Neuron (in vitro differentiated cells): ENCODE results near the gene TUT7.

Experiments
- H2AFZ ChIP-seq: one replicate; pipeline ENCODE4 v1.6.1; 2013; ENCODE audit warnings: low read depth, mild to moderate bottlenecking, inconsistent platforms, low read length, moderate library complexity
- H3K27me3 ChIP-seq: one replicate; pipeline ENCODE4 v1.6.1; 2013; ENCODE audit warnings: low read length; ENCODE audit not compliant: insufficient read depth
- H3K36me3 ChIP-seq: one replicate; pipeline ENCODE4 v1.6.1; 2013; ENCODE audit warnings: low read length; ENCODE audit not compliant: insufficient read depth
- H3K4me1 ChIP-seq: one replicate; pipeline ENCODE4 v1.6.1; 2013; ENCODE audit warnings: low read length; ENCODE audit not compliant: insufficient read depth
- H3K4me3 ChIP-seq: 2 replicates; pipeline ENCODE4 v1.5.1; 2013; ENCODE audit warnings: mild to moderate bottlenecking, low read length, moderate library complexity
- H3K9me3 ChIP-seq: one replicate; pipeline ENCODE4 v1.6.1; 2013; ENCODE audit warnings: low read length

The TUT7 gene

DNA sequence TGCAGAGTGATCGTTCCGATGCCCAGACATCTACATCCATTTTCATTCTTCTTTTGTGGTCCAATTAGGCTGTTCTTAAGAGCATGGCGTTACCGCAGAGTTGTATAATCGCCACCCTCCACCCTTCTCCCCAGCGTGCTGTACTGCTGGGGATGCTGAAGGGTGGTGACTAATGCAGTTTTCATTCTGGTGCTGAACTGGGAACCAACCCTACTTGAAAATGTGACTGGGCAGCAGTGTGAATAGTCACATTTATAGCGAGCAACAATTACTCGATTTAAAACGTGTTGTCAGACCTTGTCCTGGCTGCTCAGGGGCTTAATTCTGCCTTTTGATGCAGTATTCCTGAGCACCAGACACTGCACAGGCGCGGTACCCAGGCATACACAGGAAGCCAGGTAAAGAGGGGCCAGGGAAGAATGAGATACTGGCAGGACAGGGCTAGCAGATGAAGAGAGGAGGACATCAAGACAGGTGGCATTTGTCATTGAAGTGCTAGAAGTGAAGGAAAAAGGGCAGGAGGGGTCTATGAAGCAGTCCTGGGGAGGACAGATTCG, 71.2 kb downstream of the TUT7 start:
- peaks cover 32% of the 10 kb centered on the region for H3K4me1 ChIP-seq
- H3K27me3 ChIP-seq = no peaks in the 10 kb centered on the region
- peak overlapping the region; percentile 6 for H2AFZ ChIP-seq
- no peaks in the 10 kb centered on the region for H3K9me3 ChIP-seq
- peaks cover 2% of the 10 kb centered on the region for H3K36me3 ChIP-seq
- peak overlapping the region; percentile 61 for H3K4me3 ChIP-seq

- peaks cover 25% of the 10 kb centered on the region for H3K4me1 ChIP-seq
- H3K27me3 ChIP-seq = no peaks in the 10 kb centered on the region
- H2AFZ ChIP-seq = peak within 1 kb of the TSS; percentile 6
- no peaks in the 10 kb centered on the region for H3K9me3 ChIP-seq
- H3K4me3 ChIP-seq = peak within 1 kb of the TSS; percentile 61
- H3K36me3 ChIP-seq = peaks cover 2% of the 10 kb centered on the region
Measured at GRCh38 chr9:86282077-86282978, 71.9 kb downstream of the TUT7 start, which contains the start of gene ISCA1. Gene ISCA1 (minus strand): TSS chr9:86282538. CDS start chr9:86282458, 80 bp downstream.

- Histone ChIP-seq H3K4me1 (peaks cover 18% of the 10 kb centered on the region), H3K36me3 (peaks cover 2% of the 10 kb centered on the region), H3K9me3 (no peaks in the 10 kb centered on the region), H3K27me3 (no peaks in the 10 kb centered on the region), H2AFZ (peak overlapping the region; percentile 6), H3K4me3 (peak overlapping the region; percentile 61)
Measured at GRCh38 chr9:86281593-86282076, 72.6 kb downstream of the TUT7 start.

GRCh38 chr9:86280580-86280979, 73.6 kb downstream of the TUT7 start:
- peaks cover 14% of the 10 kb centered on the region for H3K4me1 ChIP-seq
- H2AFZ ChIP-seq = no peak overlapping the region
- H3K4me3 ChIP-seq = peak overlapping the region; percentile 61
- H3K36me3 ChIP-seq = peaks cover 2% of the 10 kb centered on the region
- H3K9me3 ChIP-seq = no peaks in the 10 kb centered on the region
- no peaks in the 10 kb centered on the region for H3K27me3 ChIP-seq

DNA sequence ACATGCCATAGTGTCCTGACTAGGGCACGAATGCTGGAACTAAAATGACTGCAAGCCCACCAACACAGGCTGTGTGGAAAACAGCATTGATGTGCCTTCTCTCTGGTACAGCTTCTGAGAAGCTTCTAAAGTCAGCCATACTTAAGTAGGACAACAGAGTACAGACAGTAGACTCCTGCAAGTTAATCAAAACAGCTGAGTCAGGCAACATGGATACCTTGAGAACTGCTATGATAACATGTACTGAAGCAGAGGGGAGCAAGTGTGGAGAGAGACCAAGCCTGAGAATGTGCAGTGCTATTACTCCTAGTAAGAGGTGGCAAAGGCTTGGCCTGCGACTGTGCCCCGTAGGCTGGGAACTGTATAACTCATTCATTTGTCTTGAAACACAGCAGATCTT, 74.4 kb downstream of the TUT7 start:
- Histone ChIP-seq H3K4me3 (no peak overlapping the region), H3K4me1 (peaks cover 14% of the 10 kb centered on the region), H2AFZ (no peak overlapping the region), H3K36me3 (peaks cover 2% of the 10 kb centered on the region), H3K27me3 (no peaks in the 10 kb centered on the region), H3K9me3 (no peaks in the 10 kb centered on the region)

DNA sequence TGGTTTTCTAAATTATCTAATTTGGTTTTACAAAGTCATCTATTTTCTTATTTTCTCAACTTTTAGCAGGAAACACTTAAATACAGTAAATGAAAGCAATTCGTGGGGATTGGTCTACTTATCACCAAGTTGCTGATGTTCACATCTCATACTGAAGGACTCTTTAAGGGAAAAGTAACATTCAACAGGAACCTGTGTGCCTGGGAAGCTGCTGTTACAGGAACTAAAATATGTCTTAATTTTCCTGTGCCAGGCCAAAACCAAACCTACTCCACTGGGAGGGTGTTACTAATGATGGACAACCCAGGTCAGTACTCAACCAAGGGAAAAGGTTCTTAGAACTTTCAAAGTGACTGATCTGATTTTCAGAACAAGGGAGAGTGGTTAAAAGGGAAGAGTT, 77.1 kb downstream of the TUT7 start:
- Histone ChIP-seq H3K27me3 (no peaks in the 10 kb centered on the region), H2AFZ (no peak overlapping the region), H3K4me3 (no peak overlapping the region), H3K4me1 (peaks cover 8% of the 10 kb centered on the region), H3K9me3 (no peaks in the 10 kb centered on the region), H3K36me3 (peaks cover 16% of the 10 kb centered on the region)

GRCh38 chr9:86275962-86276361, 78.2 kb downstream of the TUT7 start:
- no peaks in the 10 kb centered on the region for H3K27me3 ChIP-seq
- H3K4me1 ChIP-seq = peaks cover 5% of the 10 kb centered on the region
- peaks cover 2% of the 10 kb centered on the region for H3K9me3 ChIP-seq
- peaks cover 26% of the 10 kb centered on the region for H3K36me3 ChIP-seq
- no peak overlapping the region for H2AFZ ChIP-seq
- H3K4me3 ChIP-seq = no peak overlapping the region

DNA sequence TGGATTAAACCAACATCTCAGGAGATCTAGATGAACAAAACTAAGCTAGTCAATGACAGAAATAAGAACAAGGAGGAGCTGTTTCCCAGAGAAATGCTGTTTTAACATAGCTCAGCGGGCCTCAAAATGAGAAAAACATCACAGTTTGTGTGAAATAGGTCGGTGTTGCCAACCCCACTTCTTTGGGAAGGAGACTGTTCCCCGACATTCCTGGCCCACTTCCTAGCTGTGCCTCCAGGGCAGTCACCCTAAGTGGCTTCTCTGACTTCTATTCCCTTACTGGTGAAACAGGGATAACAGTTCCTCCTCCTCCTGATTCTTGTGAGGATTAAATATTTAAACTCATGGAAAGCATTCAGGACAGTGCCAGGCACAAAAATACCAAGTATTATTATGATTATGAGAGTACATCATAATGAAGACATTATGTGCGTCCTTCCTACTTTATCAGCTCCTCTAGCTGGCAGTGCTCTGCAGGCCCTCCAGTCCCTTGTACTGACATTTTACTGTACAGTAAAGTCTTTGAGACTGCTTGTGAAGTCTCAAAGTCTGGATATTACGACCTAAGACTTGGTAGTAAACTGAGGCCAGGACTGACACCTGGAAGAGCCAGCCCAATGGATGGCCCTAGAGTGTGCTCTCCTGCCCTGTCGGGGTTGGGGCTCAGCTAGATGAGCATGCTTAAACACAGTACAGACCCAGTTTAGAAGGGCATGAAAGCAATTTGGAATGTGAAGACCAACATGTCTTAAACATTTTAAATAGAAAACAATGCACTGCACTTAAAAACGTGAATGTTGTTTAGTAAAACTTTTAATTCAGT, 79.2 kb downstream of the TUT7 start:
- Histone ChIP-seq H3K4me1 (no peaks in the 10 kb centered on the region), H3K4me3 (no peak overlapping the region), H3K9me3 (peaks cover 2% of the 10 kb centered on the region), H3K36me3 (peaks cover 26% of the 10 kb centered on the region), H2AFZ (no peak overlapping the region), H3K27me3 (no peaks in the 10 kb centered on the region)

DNA sequence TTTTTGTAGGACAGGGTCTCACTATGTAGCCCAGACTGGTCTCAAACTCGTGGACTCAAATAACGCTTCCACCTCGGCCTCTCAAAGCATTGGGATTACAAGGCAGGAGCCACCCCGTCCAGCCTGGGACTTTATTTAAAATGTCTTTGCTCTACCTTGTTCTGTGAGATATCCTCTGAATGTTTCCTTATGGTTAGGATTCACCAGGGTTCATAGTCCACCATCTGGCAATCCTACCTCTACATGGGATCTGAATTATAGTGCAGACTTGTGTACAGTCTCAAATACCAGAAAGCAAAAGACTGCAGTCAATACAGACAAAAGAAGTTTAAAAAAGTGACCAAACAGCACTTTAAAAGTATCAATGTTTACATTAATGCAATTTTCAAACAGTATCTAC, 82.0 kb downstream of the TUT7 start:
- no peak overlapping the region for H2AFZ ChIP-seq
- no peaks in the 10 kb centered on the region for H3K27me3 ChIP-seq
- H3K36me3 ChIP-seq = peaks cover 28% of the 10 kb centered on the region
- H3K4me1 ChIP-seq = no peaks in the 10 kb centered on the region
- H3K9me3 ChIP-seq = peaks cover 2% of the 10 kb centered on the region
- H3K4me3 ChIP-seq = no peak overlapping the region

DNA sequence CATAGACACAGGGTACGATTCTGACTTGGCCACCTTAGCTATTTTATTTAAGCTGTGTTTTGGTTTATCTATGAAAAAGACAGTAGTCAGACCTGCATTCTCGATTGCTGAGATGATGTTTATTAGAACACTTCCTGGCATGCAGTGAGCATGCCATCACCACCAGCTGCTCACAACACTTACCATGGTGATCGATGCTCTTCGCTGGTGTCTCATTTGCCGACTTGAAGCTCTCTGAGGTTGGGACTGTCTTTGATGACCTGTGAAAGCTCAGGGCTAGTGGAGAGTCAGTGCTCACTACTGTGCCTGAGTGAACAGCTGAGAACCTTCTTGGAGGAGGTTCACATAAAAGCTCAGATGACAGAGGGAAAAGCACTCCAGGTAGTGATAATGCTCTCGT, 90.3 kb downstream of the TUT7 start:
- Histone ChIP-seq H3K36me3 (peaks cover 11% of the 10 kb centered on the region), H3K9me3 (no peaks in the 10 kb centered on the region), H3K27me3 (no peaks in the 10 kb centered on the region), H3K4me3 (no peak overlapping the region), H2AFZ (no peak overlapping the region), H3K4me1 (peaks cover 23% of the 10 kb centered on the region)

DNA sequence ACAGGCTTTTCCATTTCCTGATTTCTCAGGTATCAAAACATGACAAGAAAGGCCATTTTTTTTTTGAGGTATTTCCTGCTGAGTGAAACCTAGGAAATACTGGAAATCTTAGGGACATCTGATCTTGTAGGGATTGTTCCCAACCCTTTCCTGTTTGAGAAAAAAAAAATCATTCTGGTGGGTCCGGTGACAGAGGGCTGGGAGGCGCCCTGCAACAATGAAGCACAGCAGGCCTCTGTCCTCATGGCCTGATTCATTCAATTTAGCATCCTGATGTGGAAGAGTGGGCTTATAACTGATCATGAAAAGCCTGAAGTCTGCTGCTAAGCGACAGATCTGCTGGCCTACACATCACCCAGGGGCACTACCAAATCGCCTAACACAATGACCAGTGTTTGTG, 91.7 kb downstream of the TUT7 start:
- H3K9me3 ChIP-seq = no peaks in the 10 kb centered on the region
- no peak overlapping the region for H2AFZ ChIP-seq
- no peak overlapping the region for H3K4me3 ChIP-seq
- H3K27me3 ChIP-seq = no peaks in the 10 kb centered on the region
- peaks cover 23% of the 10 kb centered on the region for H3K4me1 ChIP-seq
- H3K36me3 ChIP-seq = peaks cover 7% of the 10 kb centered on the region

GRCh38 chr9:86259557-86259956, 94.7 kb downstream of the TUT7 start, which contains the start of gene C9orf153:
Gene C9orf153 (minus strand): TSS chr9:86259657. CDS start chr9:86229603, 30,054 bp downstream.
- H3K4me1 ChIP-seq = peaks cover 23% of the 10 kb centered on the region
- no peaks in the 10 kb centered on the region for H3K27me3 ChIP-seq
- H3K36me3 ChIP-seq = peaks cover 7% of the 10 kb centered on the region
- no peak within 1 kb of the TSS for H2AFZ ChIP-seq
- no peak within 1 kb of the TSS for H3K4me3 ChIP-seq
- H3K9me3 ChIP-seq = no peaks in the 10 kb centered on the region

DNA sequence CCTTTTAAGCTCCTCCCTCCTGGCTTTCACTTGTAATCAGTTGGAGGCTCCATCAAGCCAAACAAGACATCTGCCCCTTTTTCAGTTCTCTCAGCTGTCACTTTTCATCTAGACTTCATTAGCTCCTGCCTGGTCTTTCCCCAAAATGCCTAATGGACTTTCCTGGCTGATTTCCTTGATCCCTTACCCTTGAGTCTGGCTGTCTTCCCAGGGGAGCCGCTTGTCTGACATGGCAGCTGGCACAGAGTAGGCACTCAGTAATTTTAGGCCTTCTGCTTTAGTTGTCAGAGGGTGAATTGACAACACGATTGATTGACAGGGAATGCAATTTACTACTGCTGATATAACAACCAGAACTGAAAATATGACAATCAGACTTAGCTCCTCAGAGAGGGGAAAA, 96.8 kb downstream of the TUT7 start:
- peaks cover 5% of the 10 kb centered on the region for H3K4me1 ChIP-seq
- peaks cover 2% of the 10 kb centered on the region for H3K9me3 ChIP-seq
- no peaks in the 10 kb centered on the region for H3K27me3 ChIP-seq
- no peak overlapping the region for H2AFZ ChIP-seq
- H3K36me3 ChIP-seq = no peaks in the 10 kb centered on the region
- no peak overlapping the region for H3K4me3 ChIP-seq
